Measurements from ENCODE around the gene ADCY9. TPM values are rescaled to one million over a fixed set of nuclear protein-coding genes. Genes with fewer than 3 reads are reported as not detected.

ADCY9 gene
- total RNA-seq, 1 donor from 2014 or later = 13.1 TPM

GRCh38 chr16:4009177-4009576, 107.1 kb downstream of the ADCY9 start:
- H3K4me3 Mint-ChIP-seq = no peak overlapping the region
- no peaks in the 10 kb centered on the region for H3K9me3 Mint-ChIP-seq
- DNase-seq (ENCODE audit: low spot score in 2 of 2, unreplicated experiment in 2 of 2) = no peak
- no peaks in the 10 kb centered on the region for H3K36me3 Mint-ChIP-seq
- H3K4me1 Mint-ChIP-seq = peaks cover 18% of the 10 kb centered on the region
- TF ChIP-seq CTCF (IDR thresholded peaks at IDR 0.05; ENCODE audit: unreplicated experiment) = no peak
- H3K27me3 Mint-ChIP-seq (ENCODE audit: low read depth) = no peaks in the 10 kb centered on the region
- H3K27ac Mint-ChIP-seq = no peak overlapping the region

- Mint-ChIP-seq H3K27me3 (ENCODE audit: low read depth) (no peaks in the 10 kb centered on the region), H3K4me1 (peaks cover 12% of the 10 kb centered on the region), H3K36me3 (no peaks in the 10 kb centered on the region), H3K9me3 (no peaks in the 10 kb centered on the region), H3K4me3 (no peak overlapping the region), H3K27ac (no peak overlapping the region)
- no peak for DNase-seq (ENCODE audit: low spot score in 2 of 2, unreplicated experiment in 2 of 2)
- no peak for TF ChIP-seq CTCF (IDR thresholded peaks at IDR 0.05; ENCODE audit: unreplicated experiment)
Observed at GRCh38 chr16:4008116-4008515, 108.1 kb downstream of the ADCY9 start.

DNA sequence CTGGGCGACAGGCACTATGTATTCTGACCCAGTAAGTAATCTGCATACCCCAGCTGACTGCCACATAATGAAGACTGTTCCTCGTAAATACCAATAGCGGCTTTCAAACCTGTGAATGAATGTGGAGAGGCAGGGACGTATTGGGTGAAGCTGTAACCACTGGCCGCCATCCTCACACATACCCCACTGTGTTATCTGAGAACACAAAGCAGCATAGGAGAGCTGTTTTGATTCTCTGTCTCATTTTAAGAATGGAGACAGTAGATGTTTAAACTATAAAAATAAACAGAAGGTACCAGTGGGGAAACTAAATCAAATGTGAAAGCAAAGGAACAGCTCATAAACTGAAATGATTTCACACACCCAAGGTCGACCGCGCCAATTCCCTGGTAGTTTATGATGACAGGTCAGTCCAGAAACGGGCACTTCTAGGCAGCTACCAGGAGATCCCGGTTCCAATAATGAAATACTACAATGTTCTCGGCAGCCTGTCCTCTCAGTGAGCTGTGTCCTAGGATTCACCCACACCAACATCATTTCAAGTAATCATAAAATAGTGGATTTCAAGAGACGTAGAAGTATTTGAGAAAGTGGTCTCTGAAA, 109.7 kb downstream of the ADCY9 start:
- peaks cover 4% of the 10 kb centered on the region for H3K4me1 Mint-ChIP-seq
- no peak for DNase-seq (ENCODE audit: low spot score in 2 of 2, unreplicated experiment in 2 of 2)
- no peak overlapping the region for H3K27ac Mint-ChIP-seq
- H3K4me3 Mint-ChIP-seq = no peak overlapping the region
- no peaks in the 10 kb centered on the region for H3K27me3 Mint-ChIP-seq (ENCODE audit: low read depth)
- no peaks in the 10 kb centered on the region for H3K9me3 Mint-ChIP-seq
- TF ChIP-seq CTCF (IDR thresholded peaks at IDR 0.05; ENCODE audit: unreplicated experiment) = no peak
- H3K36me3 Mint-ChIP-seq = no peaks in the 10 kb centered on the region

- DNase-seq (ENCODE audit: low spot score in 2 of 2, unreplicated experiment in 2 of 2) = no peak
- Mint-ChIP-seq H3K27me3 (ENCODE audit: low read depth) (no peaks in the 10 kb centered on the region), H3K27ac (no peak overlapping the region), H3K36me3 (no peaks in the 10 kb centered on the region), H3K4me1 (peaks cover 6% of the 10 kb centered on the region), H3K9me3 (no peaks in the 10 kb centered on the region), H3K4me3 (no peak overlapping the region)
- TF ChIP-seq CTCF (IDR thresholded peaks at IDR 0.05; ENCODE audit: unreplicated experiment) = no peak
Observed at GRCh38 chr16:4005731-4006130, 110.5 kb downstream of the ADCY9 start.

GRCh38 chr16:4005281-4005680, 111.0 kb downstream of the ADCY9 start:
- TF ChIP-seq CTCF (IDR thresholded peaks at IDR 0.05; ENCODE audit: unreplicated experiment) = no peak
- H3K27ac Mint-ChIP-seq = no peak overlapping the region
- no peak for DNase-seq (ENCODE audit: low spot score in 2 of 2, unreplicated experiment in 2 of 2)
- no peaks in the 10 kb centered on the region for H3K27me3 Mint-ChIP-seq (ENCODE audit: low read depth)
- H3K36me3 Mint-ChIP-seq = no peaks in the 10 kb centered on the region
- peaks cover 10% of the 10 kb centered on the region for H3K4me1 Mint-ChIP-seq
- no peaks in the 10 kb centered on the region for H3K9me3 Mint-ChIP-seq
- no peak overlapping the region for H3K4me3 Mint-ChIP-seq

DNA sequence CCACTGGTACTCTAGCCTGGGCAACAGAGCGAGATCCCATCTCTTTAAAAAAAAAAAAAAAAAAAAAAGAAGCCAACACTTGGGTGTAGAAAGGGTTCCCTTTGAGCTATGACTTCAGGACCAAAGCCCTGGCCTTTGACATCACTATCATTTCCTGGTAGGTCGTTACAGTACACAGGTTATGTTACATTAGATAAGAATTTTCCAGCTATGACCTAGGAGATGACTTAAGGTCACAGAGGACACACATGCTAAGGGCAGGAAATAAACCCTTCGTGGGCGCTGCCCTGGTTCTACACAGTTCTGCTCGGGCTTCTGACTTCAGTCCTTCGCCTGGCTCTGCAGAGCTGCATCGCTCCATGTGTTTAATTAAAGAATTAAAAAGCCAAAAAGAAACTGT, 112.0 kb downstream of the ADCY9 start:
- H3K27me3 Mint-ChIP-seq (ENCODE audit: low read depth) = no peaks in the 10 kb centered on the region
- no peak overlapping the region for H3K27ac Mint-ChIP-seq
- H3K36me3 Mint-ChIP-seq = no peaks in the 10 kb centered on the region
- DNase-seq (ENCODE audit: low spot score in 2 of 2, unreplicated experiment in 2 of 2) = no peak
- H3K4me1 Mint-ChIP-seq = peaks cover 21% of the 10 kb centered on the region
- H3K4me3 Mint-ChIP-seq = no peak overlapping the region
- TF ChIP-seq CTCF (IDR thresholded peaks at IDR 0.05; ENCODE audit: unreplicated experiment) = no peak
- no peaks in the 10 kb centered on the region for H3K9me3 Mint-ChIP-seq
